Esophagus squamous epithelium (tissue), 5 donors: ENCODE measurements around the gene MOK. TPM values are rescaled to one million over a fixed set of nuclear protein-coding genes. Genes with fewer than 3 reads are reported as not detected.

Source experiments
- DNase-seq: peaks from one replicate; lab custom pipeline; 2025; lab: John Stamatoyannopoulos, UW
- H3K27ac ChIP-seq, 4 donors: fragments of 200-600 bp; sonication (generic); one replicate each; pipeline ENCODE4 v1.5.1; 2016 to 2019; ENCODE audit warnings: mild to moderate bottlenecking in 1 of 4
- H3K27me3 ChIP-seq, 4 donors: fragments of 200-600 bp; sonication (generic); 1 replicate in 3 of 4; 2 replicates in 1 of 4; pipeline versions ENCODE4 v1.5.1 to v1.6.0; 2017 to 2021; ENCODE audit warnings: antibody characterized with exemption in 1 of 4
- H3K36me3 ChIP-seq, 3 donors: fragments of 200-600 bp; sonication (generic); one replicate each; pipeline ENCODE4 v1.5.1; 2016 to 2019
- H3K4me1 ChIP-seq, 3 donors: fragments of 200-600 bp; sonication (generic); one replicate each; pipeline ENCODE4 v1.5.1; 2017 to 2019
- H3K4me3 ChIP-seq, 4 donors: fragments of 200-600 bp; sonication (generic); 1 replicate in 3 of 4; 2 replicates in 1 of 4; pipeline ENCODE4 v1.5.1; 2016 to 2019; ENCODE audit warnings: mild to moderate bottlenecking in 2 of 4, moderate library complexity in 1 of 4
- H3K9me3 ChIP-seq, 3 donors: fragments of 200-600 bp; sonication (generic); one replicate each; pipeline ENCODE4 v1.5.1; 2016 to 2019
- CTCF ChIP-seq, 6 experiments: fragments of 450-650 bp in 4 of 6; fragments of 200-600 bp in 2 of 6; sonication (generic) in 2 of 6; IDR thresholded peaks; one replicate each; pipeline ENCODE4 v1.5.1; 2016 to 2019; ENCODE audit warnings: antibody characterized with exemption in 6 of 6, mild to moderate bottlenecking in 4 of 6, moderate library complexity in 4 of 6
- POLR2A ChIP-seq, 4 donors: fragments of 450-650 bp; IDR thresholded peaks; one replicate each; pipeline ENCODE4 v1.6.1; 2017; ENCODE audit warnings: antibody characterized with exemption in 4 of 4, mild to moderate bottlenecking in 4 of 4, moderate library complexity in 3 of 4
- WGBS, 2 donors: methylation state at CpG; one replicate each; pipeline ENCODE4 v1.1.5; 2018; 5-methylcytosine and 5-hydroxymethylcytosine counted together
- intact Hi-C: fragments of 100-400 bp; cut with DNase I; formaldehyde crosslinking; loops from one replicate; pipeline ENCODE4 v1.15.0; 2022
- total RNA-seq, 4 donors: library from RNA; depleted of rRNA; stranded (reverse); fragments of >200 nt; gene quantifications; one replicate each; pipeline ENCODE4 v1.1.0, GENCODE V29; 2016
- donor health status: DM: yes; HTN: yes; CAD: no.

The MOK gene
- total RNA-seq, 4 donors from 2014 or later = 6.2 to 8.3 (median 6.4) TPM

DNA sequence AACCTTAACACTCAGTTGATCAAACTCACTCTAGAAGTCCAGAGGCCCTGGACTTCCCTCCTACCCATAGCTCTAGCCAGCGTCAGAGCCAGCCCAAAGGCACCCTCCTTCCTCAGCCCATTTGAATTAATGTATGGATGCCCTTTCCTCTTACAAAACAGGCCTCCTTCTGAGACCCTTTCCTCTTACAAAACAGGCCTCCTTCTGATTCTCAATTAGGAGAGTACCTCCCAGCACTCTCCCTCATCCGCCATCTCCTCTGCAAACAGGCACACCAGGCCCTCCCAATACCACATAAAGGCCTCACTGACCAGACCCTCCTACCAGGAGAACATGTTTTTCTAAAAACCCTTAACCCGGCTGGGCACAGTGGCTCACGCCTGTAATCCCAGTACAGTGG is 65.7 kb downstream of the MOK start:
- intact Hi-C loops = loop anchor here (5.0 kb wide), 1 partner anchor 73 kb away; no protein-coding TSS in a partner anchor
- TF ChIP-seq POLR2A (IDR thresholded peaks at IDR 0.05) = no peak
- no peak for TF ChIP-seq CTCF (IDR thresholded peaks at IDR 0.05)
- no peaks in the 10 kb centered on the region for H3K9me3 ChIP-seq
- 80 to 95% methylated on average over 2 to 4 of the region's 4 CpGs for WGBS, 2 donors
- H3K4me1 ChIP-seq = peaks cover 0 to 10% (median 0%) of the 10 kb centered on the region in 3 donors
- H3K27ac ChIP-seq = no peak overlapping the region
- H3K27me3 ChIP-seq = no peaks in the 10 kb centered on the region
- DNase-seq = no peak
- H3K36me3 ChIP-seq = no peaks in the 10 kb centered on the region
- H3K4me3 ChIP-seq = no peak overlapping the region

DNA sequence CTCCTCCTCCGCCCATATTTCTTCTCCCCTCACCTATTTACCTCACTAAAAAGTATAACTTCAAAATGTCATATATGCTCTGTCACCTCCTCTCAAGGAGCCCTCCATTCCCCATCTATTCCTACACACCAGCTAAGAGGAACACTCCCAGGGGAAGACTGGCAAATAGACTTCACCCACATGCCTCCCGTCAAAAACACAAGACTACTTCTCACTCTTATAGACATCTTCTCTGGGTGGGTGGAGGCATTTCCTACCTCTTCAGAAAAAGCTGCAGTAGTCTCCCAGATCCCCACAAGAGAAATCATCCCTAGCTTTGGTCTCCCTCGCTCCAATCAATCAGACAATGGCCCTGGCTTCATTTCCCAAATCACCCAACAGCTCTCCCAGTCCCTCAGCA is 66.2 kb downstream of the MOK start:
- 82 to 96% methylated on average over 3 of the region's 3 CpGs for WGBS, 2 donors
- intact Hi-C loops = loop anchor here (5.0 kb wide), 1 partner anchor 74 kb away; no protein-coding TSS in a partner anchor
- no peak overlapping the region for H3K4me3 ChIP-seq
- H3K36me3 ChIP-seq = no peaks in the 10 kb centered on the region
- no peaks in the 10 kb centered on the region for H3K9me3 ChIP-seq
- no peak for TF ChIP-seq POLR2A (IDR thresholded peaks at IDR 0.05)
- TF ChIP-seq CTCF (IDR thresholded peaks at IDR 0.05) = no peak
- no peak for DNase-seq
- no peaks in the 10 kb centered on the region for H3K27me3 ChIP-seq
- peaks cover 0 to 10% (median 0%) of the 10 kb centered on the region in 3 donors for H3K4me1 ChIP-seq
- H3K27ac ChIP-seq = no peak overlapping the region

GRCh38 chr14:102238131-102238530 is 66.8 kb downstream of the MOK start:
- intact Hi-C loops = loop anchor here (5.0 kb wide), 1 partner anchor 74 kb away; no protein-coding TSS in a partner anchor
- TF ChIP-seq POLR2A (IDR thresholded peaks at IDR 0.05) (no peak), CTCF (IDR thresholded peaks at IDR 0.05) (no peak)
- Histone ChIP-seq H3K4me3 (no peak overlapping the region), H3K9me3 (no peaks in the 10 kb centered on the region), H3K27ac (no peak overlapping the region), H3K36me3 (no peaks in the 10 kb centered on the region), H3K4me1 (peaks cover 0 to 10% (median 0%) of the 10 kb centered on the region in 3 donors), H3K27me3 (no peaks in the 10 kb centered on the region)
- WGBS, 2 donors = 68 to 80% methylated on average over 4 of the region's 4 CpGs
- no peak for DNase-seq

DNA sequence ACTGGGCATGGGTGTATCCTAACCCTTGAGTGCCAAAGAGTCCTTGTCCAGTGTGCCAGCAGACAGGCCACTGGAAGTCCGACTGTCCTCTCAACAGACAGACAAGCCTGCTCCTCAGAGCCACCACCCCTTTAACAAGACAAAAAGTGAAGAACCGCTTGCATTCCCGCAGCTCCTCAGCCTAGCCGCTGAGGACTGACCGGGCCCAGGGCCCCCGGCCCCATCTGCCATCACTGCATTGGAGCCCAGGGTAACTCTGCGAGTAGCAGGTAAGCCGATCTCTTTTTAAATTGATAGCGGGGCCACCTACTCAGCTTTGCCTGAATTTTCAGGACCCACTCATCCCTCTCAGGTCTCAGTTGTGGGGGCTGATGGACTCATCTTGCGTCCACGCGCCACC is 68.9 kb downstream of the MOK start:
- intact Hi-C loops = loop anchor here (5.0 kb wide), 1 partner anchor 76 kb away; no protein-coding TSS in a partner anchor
- WGBS, 2 donors = 89 to 97% methylated on average over 7 to 10 of the region's 12 CpGs

More for the DNA sequence above, 68.9 kb downstream of the MOK start:
- Histone ChIP-seq H3K4me1 (peaks cover 0 to 10% (median 0%) of the 10 kb centered on the region in 3 donors), H3K9me3 (no peaks in the 10 kb centered on the region), H3K27ac (no peak overlapping the region), H3K27me3 (no peaks in the 10 kb centered on the region), H3K4me3 (no peak overlapping the region), H3K36me3 (peaks cover 0 to 13% (median 0%) of the 10 kb centered on the region in 3 donors)
- no peak for TF ChIP-seq CTCF (IDR thresholded peaks at IDR 0.05)
- no peak for TF ChIP-seq POLR2A (IDR thresholded peaks at IDR 0.05)
- DNase-seq = no peak
